ENCODE measurements around the gene CFAP97. TPM values are rescaled to one million over a fixed set of nuclear protein-coding genes. Genes with fewer than 3 reads are reported as not detected.

CFAP97 gene
- total RNA-seq, 1 donor from 2014 or later: 46.9 TPM

GRCh38 chr4:185142564-185142911, 61.3 kb downstream of the CFAP97 start:
- peaks cover 3% of the 10 kb centered on the region for H3K36me3 Mint-ChIP-seq (ENCODE audit: low read depth)
- peaks cover 4% of the 10 kb centered on the region for H3K4me1 Mint-ChIP-seq (ENCODE audit: low read depth)
- no peak for DNase-seq (ENCODE audit: low spot score)
- H3K9me3 Mint-ChIP-seq: no peaks in the 10 kb centered on the region
- peaks cover 66% of the 10 kb centered on the region for H3K27me3 Mint-ChIP-seq (ENCODE audit: low read depth)
- no peak overlapping the region for H3K27ac Mint-ChIP-seq
- intact Hi-C loops (cut with micrococcal nuclease): loop anchor here (2.0 to 10.0 kb wide), 3 partner anchors 22 to 252 kb away; partner anchors contain the start of genes ANKRD37 and LRP2BP
- peak overlapping the region; percentile 83 for H3K4me3 Mint-ChIP-seq (ENCODE audit: low read depth)

GRCh38 chr4:185141777-185142176, 62.0 kb downstream of the CFAP97 start:
- H3K36me3 Mint-ChIP-seq (ENCODE audit: low read depth): peaks cover 3% of the 10 kb centered on the region
- no peaks in the 10 kb centered on the region for H3K9me3 Mint-ChIP-seq
- H3K4me3 Mint-ChIP-seq (ENCODE audit: low read depth): no peak overlapping the region
- H3K27ac Mint-ChIP-seq: no peak overlapping the region
- intact Hi-C loops (cut with micrococcal nuclease): loop anchor here (2.0 to 10.0 kb wide), 3 partner anchors 23 to 253 kb away; partner anchors contain the start of genes ANKRD37 and LRP2BP
- H3K27me3 Mint-ChIP-seq (ENCODE audit: low read depth): peaks cover 66% of the 10 kb centered on the region
- peaks cover 4% of the 10 kb centered on the region for H3K4me1 Mint-ChIP-seq (ENCODE audit: low read depth)
- DNase-seq (ENCODE audit: low spot score): no peak

- intact Hi-C loops (cut with micrococcal nuclease): loop anchor here (10.0 kb wide), 2 partner anchors 135 to 255 kb away; partner anchors contain the start of genes ANKRD37 and LRP2BP
- no peaks in the 10 kb centered on the region for H3K9me3 Mint-ChIP-seq
- peaks cover 55% of the 10 kb centered on the region for H3K27me3 Mint-ChIP-seq (ENCODE audit: low read depth)
- peaks cover 4% of the 10 kb centered on the region for H3K4me1 Mint-ChIP-seq (ENCODE audit: low read depth)
- no peak for DNase-seq (ENCODE audit: low spot score)
- H3K36me3 Mint-ChIP-seq (ENCODE audit: low read depth): no peaks in the 10 kb centered on the region
- no peak overlapping the region for H3K27ac Mint-ChIP-seq
- H3K4me3 Mint-ChIP-seq (ENCODE audit: low read depth): no peak overlapping the region
Measured at GRCh38 chr4:185139736-185140135, 64.1 kb downstream of the CFAP97 start.

GRCh38 chr4:185138161-185138560, 65.6 kb downstream of the CFAP97 start:
- Mint-ChIP-seq H3K4me1 (ENCODE audit: low read depth) (peaks cover 4% of the 10 kb centered on the region), H3K27ac (no peak overlapping the region), H3K36me3 (ENCODE audit: low read depth) (no peaks in the 10 kb centered on the region), H3K9me3 (no peaks in the 10 kb centered on the region), H3K4me3 (ENCODE audit: low read depth) (no peak overlapping the region), H3K27me3 (ENCODE audit: low read depth) (peaks cover 49% of the 10 kb centered on the region)
- intact Hi-C loops (cut with micrococcal nuclease): loop anchor here (10.0 kb wide), 1 partner anchor 133 kb away; no protein-coding TSS in a partner anchor
- DNase-seq (ENCODE audit: low spot score): no peak

DNA sequence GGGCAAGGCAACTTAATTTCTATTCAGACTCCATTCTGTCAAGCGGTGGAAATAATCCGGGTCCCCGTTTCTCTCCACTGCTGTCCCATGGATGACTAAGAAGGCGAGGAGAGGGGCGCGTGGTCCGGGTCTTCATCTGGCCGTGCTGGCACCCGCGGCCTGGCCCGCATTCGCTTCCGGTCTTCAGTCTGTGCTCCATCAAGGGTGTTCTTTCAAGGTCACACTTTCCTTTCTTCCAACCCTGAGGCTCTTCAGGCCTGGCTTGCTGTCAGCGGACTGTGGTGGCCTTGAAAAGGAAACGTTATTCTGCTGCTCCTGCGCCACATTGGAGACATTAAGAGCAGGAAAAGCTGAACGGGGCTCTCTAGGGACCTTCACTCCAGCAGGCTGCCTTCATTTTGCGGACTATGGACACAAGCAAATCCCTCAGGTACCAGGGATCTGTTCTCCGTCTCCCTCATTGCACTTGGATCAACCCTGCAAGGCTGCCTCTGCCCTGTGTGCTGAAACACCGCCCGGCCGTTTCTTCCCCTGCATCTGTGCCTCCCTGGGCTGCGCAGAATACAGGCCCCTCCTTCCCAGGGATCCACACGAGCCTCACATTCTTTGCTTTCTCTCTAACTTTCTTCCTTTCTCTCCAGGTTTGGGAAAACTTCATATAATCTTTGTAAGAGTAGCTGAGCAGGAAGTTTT, 66.4 kb downstream of the CFAP97 start:
- Mint-ChIP-seq H3K27me3 (ENCODE audit: low read depth) (peaks cover 48% of the 10 kb centered on the region), H3K4me1 (ENCODE audit: low read depth) (peaks cover 2% of the 10 kb centered on the region), H3K9me3 (no peaks in the 10 kb centered on the region), H3K36me3 (ENCODE audit: low read depth) (no peaks in the 10 kb centered on the region), H3K4me3 (ENCODE audit: low read depth) (no peak overlapping the region), H3K27ac (no peak overlapping the region)
- intact Hi-C loops (cut with micrococcal nuclease): loop anchor here (10.0 kb wide), 1 partner anchor 133 kb away; no protein-coding TSS in a partner anchor
- no peak for DNase-seq (ENCODE audit: low spot score)

DNA sequence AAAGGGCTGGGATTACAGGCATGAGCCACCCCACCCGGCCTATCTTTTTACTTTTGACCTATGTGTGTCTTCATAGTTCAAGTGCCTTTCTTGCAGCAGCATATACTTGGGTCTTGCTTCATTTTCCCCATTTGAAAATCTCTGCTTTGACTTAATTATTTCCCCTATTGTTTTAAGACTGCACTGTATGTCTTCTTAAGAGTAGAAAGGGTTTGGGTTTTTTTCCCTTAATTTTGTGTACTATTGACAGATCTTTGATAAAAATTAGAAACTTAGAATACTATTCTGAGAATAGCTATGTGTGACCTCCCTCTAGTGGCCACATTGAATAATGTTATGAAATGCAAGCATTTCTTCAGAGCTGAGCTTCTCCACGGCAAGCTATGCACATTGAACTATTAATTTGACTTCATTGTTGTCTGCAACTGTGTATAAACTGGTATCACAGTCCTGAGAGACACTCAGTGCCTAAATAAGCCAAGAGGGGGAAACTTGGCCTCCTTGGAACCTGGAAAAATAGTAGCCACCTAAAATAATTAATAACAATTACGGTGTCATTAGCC, 69.4 kb downstream of the CFAP97 start:
- Mint-ChIP-seq H3K4me1 (ENCODE audit: low read depth) (no peaks in the 10 kb centered on the region), H3K36me3 (ENCODE audit: low read depth) (no peaks in the 10 kb centered on the region), H3K27ac (no peak overlapping the region), H3K9me3 (no peaks in the 10 kb centered on the region), H3K4me3 (ENCODE audit: low read depth) (no peak overlapping the region), H3K27me3 (ENCODE audit: low read depth) (peaks cover 41% of the 10 kb centered on the region)
- DNase-seq (ENCODE audit: low spot score): no peak
- intact Hi-C loops (cut with micrococcal nuclease): loop anchor here (1.0 to 10.0 kb wide), 2 partner anchors 95 to 130 kb away; no protein-coding TSS in a partner anchor

GRCh38 chr4:185128272-185129119, 75.3 kb downstream of the CFAP97 start:
- Mint-ChIP-seq H3K27me3 (ENCODE audit: low read depth) (peaks cover 59% of the 10 kb centered on the region), H3K4me3 (ENCODE audit: low read depth) (peak overlapping the region; percentile 39), H3K27ac (no peak overlapping the region), H3K36me3 (ENCODE audit: low read depth) (no peaks in the 10 kb centered on the region), H3K9me3 (no peaks in the 10 kb centered on the region), H3K4me1 (ENCODE audit: low read depth) (peaks cover 4% of the 10 kb centered on the region)
- intact Hi-C loops (cut with micrococcal nuclease): loop anchor here (2.0 kb wide), 1 partner anchor 108 kb away; no protein-coding TSS in a partner anchor
- no peak for DNase-seq (ENCODE audit: low spot score)

DNA sequence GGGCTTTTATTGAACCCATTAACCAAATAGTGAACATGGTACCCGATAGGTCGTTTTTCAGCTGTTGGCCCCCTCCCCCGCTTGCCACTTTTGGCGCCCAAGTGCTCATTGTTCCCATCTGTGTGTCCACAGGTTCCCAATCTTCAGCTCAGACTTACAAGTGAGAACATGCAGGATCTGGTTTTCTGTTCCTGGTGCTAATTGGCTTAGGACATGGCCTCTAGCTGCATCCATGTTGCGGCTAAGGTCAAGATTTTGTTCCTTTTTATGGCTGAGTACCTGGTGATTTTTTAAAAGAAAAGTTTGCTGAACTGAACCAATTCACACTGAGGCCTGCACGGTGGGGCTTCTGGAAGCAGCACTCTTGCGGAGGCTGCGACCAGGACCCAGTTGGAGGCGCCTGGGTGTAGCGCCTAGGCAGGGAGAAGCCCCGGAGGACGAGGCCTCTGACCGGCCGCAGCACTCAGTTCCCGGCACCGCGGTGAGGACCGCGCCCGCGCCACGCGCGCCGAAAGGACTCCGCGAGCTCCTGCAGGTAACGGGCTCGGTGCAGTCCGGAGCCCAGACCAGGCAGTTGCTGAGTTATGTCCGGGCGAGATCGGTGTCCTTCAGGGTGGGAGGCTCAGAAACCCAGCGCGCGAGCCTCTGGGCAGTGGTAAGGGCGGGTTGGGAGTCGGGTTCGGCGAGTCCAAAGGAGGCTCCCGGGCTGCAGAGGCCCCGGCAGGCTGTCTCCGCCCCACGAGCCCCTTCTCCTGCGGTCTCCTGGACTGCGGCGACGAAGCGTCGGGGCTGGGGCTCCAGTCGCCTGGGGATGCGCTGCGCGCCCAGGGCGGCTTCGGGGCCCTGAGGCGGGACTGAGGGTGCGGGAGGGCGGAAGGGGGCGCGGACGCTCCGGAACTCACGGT, 76.5 kb downstream of the CFAP97 start:
- Mint-ChIP-seq H3K9me3 (no peaks in the 10 kb centered on the region), H3K4me1 (ENCODE audit: low read depth) (peaks cover 9% of the 10 kb centered on the region), H3K27ac (no peak overlapping the region), H3K27me3 (ENCODE audit: low read depth) (peaks cover 67% of the 10 kb centered on the region), H3K4me3 (ENCODE audit: low read depth) (peak overlapping the region; percentile 57), H3K36me3 (ENCODE audit: low read depth) (no peaks in the 10 kb centered on the region)
- intact Hi-C loops (cut with micrococcal nuclease): no loop called here
- no peak for DNase-seq (ENCODE audit: low spot score)

GRCh38 chr4:185124006-185124405, 79.8 kb downstream of the CFAP97 start:
- Mint-ChIP-seq H3K4me3 (ENCODE audit: low read depth) (no peak overlapping the region), H3K36me3 (ENCODE audit: low read depth) (no peaks in the 10 kb centered on the region), H3K27me3 (ENCODE audit: low read depth) (peaks cover 63% of the 10 kb centered on the region), H3K27ac (no peak overlapping the region), H3K4me1 (ENCODE audit: low read depth) (peaks cover 7% of the 10 kb centered on the region), H3K9me3 (no peaks in the 10 kb centered on the region)
- intact Hi-C loops (cut with micrococcal nuclease): no loop called here
- DNase-seq (ENCODE audit: low spot score): no peak

- DNase-seq (ENCODE audit: low spot score): no peak
- Mint-ChIP-seq H3K4me1 (ENCODE audit: low read depth) (peaks cover 5% of the 10 kb centered on the region), H3K9me3 (no peaks in the 10 kb centered on the region), H3K27me3 (ENCODE audit: low read depth) (peaks cover 62% of the 10 kb centered on the region), H3K4me3 (ENCODE audit: low read depth) (no peak overlapping the region), H3K27ac (no peak overlapping the region), H3K36me3 (ENCODE audit: low read depth) (no peaks in the 10 kb centered on the region)
- intact Hi-C loops (cut with micrococcal nuclease): no loop called here
Measured at GRCh38 chr4:185122681-185123345, 81.0 kb downstream of the CFAP97 start.

DNA sequence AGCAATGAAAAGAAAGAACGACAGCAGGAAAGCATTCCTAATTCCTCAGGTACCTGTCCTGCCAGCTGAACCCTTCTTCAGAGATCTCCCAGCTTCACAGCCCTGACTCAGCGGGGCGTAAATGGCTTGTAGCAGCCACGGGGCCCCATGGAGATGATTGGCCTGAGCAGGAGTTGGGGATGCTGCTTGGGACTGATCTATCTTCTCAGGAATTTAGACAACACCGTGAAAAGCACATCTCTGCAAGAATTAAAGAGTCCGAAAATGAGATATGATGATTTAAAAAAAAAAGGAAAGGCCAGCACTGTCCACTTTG, 83.2 kb downstream of the CFAP97 start:
- H3K36me3 Mint-ChIP-seq (ENCODE audit: low read depth): no peaks in the 10 kb centered on the region
- peaks cover 55% of the 10 kb centered on the region for H3K27me3 Mint-ChIP-seq (ENCODE audit: low read depth)
- peaks cover 8% of the 10 kb centered on the region for H3K4me1 Mint-ChIP-seq (ENCODE audit: low read depth)
- intact Hi-C loops (cut with micrococcal nuclease): no loop called here
- no peak overlapping the region for H3K4me3 Mint-ChIP-seq (ENCODE audit: low read depth)
- no peak for DNase-seq (ENCODE audit: low spot score)
- H3K9me3 Mint-ChIP-seq: no peaks in the 10 kb centered on the region
- H3K27ac Mint-ChIP-seq: no peak overlapping the region
